Pancreas (tissue), 10 donors: ENCODE results near the gene NGDN. TPM values are rescaled to one million over a fixed set of nuclear protein-coding genes. Genes with fewer than 3 reads are reported as not detected.

Experiments used
- ATAC-seq, 4 donors: fragments of 200-7000 bp; cut with Tn5 transposase; one replicate each; pipeline versions ENCODE4 v1.8.0 to v1.9.1; 2020; ENCODE audit warnings: mild to moderate bottlenecking in 4 of 4, moderate library complexity in 4 of 4
- DNase-seq, 6 donors: peaks; one replicate each; pipeline ENCODE4 v3.0.0-alpha.2; 2020
- FAIRE-seq: peaks from 2 replicates; lab custom pipeline; 2012; peaks lifted over from hg19 to GRCh38; lab: Jason Lieb, UNC
- H3K27ac ChIP-seq, 4 donors: fragments of 200-600 bp; sonication (generic); 1 replicate in 3 of 4; 2 replicates in 1 of 4; pipeline versions ENCODE4 v1.5.0 to v1.8.0; 2020
- H3K27me3 ChIP-seq, 4 donors: fragments of 200-600 bp; one replicate each; pipeline ENCODE4 v1.8.0; 2021
- H3K36me3 ChIP-seq, 3 donors: fragments of 200-600 bp; sonication (generic) in 1 of 3; one replicate each; pipeline versions ENCODE4 v1.5.0 to v1.8.0; 2020 to 2021
- H3K4me1 ChIP-seq, 3 donors: fragments of 200-600 bp; one replicate each; pipeline ENCODE4 v1.8.0; 2021
- H3K4me3 ChIP-seq, 4 donors: fragments of 200-600 bp; sonication (generic) in 2 of 4; one replicate each; pipeline versions ENCODE4 v1.5.0 to v1.8.0; 2020 to 2021
- H3K9me3 ChIP-seq, 4 donors: fragments of 200-600 bp; one replicate each; pipeline ENCODE4 v1.8.0; 2021
- WGBS, 2 donors: extraction: QIAGEN DNeasy Blood & Tissue Kit; methylation state at CpG; one replicate each; pipeline ENCODE4 v1.1.7; 2013; 5-methylcytosine and 5-hydroxymethylcytosine counted together
- intact Hi-C, 3 donors: fragments of 100-400 bp; cut with DNase I; formaldehyde crosslinking; loops; one replicate each; pipeline versions ENCODE4 v1.11.1 to v1.14.2; 2022
- polyA plus RNA-seq, 2 donors: library from polyadenylated mRNA; stranded (reverse); fragments of 200-250 nt; gene quantifications; one replicate each; pipeline ENCODE4 v1.2.3, GENCODE V29; 2013
- total RNA-seq, 6 donors: library from RNA; stranded (reverse); fragmentation: NEBNext Ultra II Directional in 4 of 6; extraction: Animal tissue kit (Norgen Biotek cat#: 25700) in 4 of 6; gene quantifications; one replicate each; pipeline versions ENCODE4 v1.2.1 to v1.2.4, GENCODE V29; 2021 to 2023
- TF ChIP-seq, protein P1 (sequence below), 4 donors: fragments of 200-600 bp; sonication (generic) in 3 of 4; IDR thresholded peaks; one replicate each; pipeline versions ENCODE4 v1.5.0 to v1.8.0; 2021; ENCODE audit warnings: antibody characterized with exemption in 4 of 4
- donor health status: healthy with polysubstance abuse.
- donor health status: DM: no; HTN: no; CAD: no; lungs with moderate emphysema.
- donor health status: DM: no; HTN: no; CAD: no.
- donor health status: control.
- donor health status: control.
- donor health status: Bipolar disorder and iron deficiency.
- donor health status: DM: yes; HTN: yes; CAD: no.
- donor health status: DM: no; HTN: no; CAD: no.
- donor health status: DM: no; HTN: no; CAD: no.
- donor health status: DM: yes; HTN: yes; CAD: no.

Gene NGDN
- total and polyA plus RNA-seq, 8 donors, result 9.8 to 33.7 (median 15.5) TPM

- Histone ChIP-seq H3K27ac (no peak overlapping the region), H3K9me3 (no peaks in the 10 kb centered on the region), H3K4me3 (no peak overlapping the region), H3K4me1 (no peaks in the 10 kb centered on the region), H3K27me3 (no peaks in the 10 kb centered on the region), H3K36me3 (no peaks in the 10 kb centered on the region)
- no peak for FAIRE-seq
- TF ChIP-seq, protein P1, sequence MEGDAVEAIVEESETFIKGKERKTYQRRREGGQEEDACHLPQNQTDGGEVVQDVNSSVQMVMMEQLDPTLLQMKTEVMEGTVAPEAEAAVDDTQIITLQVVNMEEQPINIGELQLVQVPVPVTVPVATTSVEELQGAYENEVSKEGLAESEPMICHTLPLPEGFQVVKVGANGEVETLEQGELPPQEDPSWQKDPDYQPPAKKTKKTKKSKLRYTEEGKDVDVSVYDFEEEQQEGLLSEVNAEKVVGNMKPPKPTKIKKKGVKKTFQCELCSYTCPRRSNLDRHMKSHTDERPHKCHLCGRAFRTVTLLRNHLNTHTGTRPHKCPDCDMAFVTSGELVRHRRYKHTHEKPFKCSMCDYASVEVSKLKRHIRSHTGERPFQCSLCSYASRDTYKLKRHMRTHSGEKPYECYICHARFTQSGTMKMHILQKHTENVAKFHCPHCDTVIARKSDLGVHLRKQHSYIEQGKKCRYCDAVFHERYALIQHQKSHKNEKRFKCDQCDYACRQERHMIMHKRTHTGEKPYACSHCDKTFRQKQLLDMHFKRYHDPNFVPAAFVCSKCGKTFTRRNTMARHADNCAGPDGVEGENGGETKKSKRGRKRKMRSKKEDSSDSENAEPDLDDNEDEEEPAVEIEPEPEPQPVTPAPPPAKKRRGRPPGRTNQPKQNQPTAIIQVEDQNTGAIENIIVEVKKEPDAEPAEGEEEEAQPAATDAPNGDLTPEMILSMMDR (IDR thresholded peaks at IDR 0.05), result no peak
- peak in 2 of 6 donors; percentile 1 to 20 for DNase-seq
- ATAC-seq, result no peak
- intact Hi-C loops, result no loop called here
- WGBS, 2 donors, result 70 to 77% methylated on average over 6 of the region's 6 CpGs
These were observed 30.2 kb upstream of the NGDN start for GRCh38 chr14:23439107-23439835.

GRCh38 chr14:23441076-23441475 is 28.4 kb upstream of the NGDN start:
- DNase-seq (no peak), ATAC-seq (no peak), FAIRE-seq (no peak)
- no peaks in the 10 kb centered on the region for H3K4me1 ChIP-seq
- H3K9me3 ChIP-seq, result no peaks in the 10 kb centered on the region
- intact Hi-C loops, result no loop called here
- no peaks in the 10 kb centered on the region for H3K36me3 ChIP-seq
- TF ChIP-seq, protein P1 (IDR thresholded peaks at IDR 0.05), result no peak
- no peaks in the 10 kb centered on the region for H3K27me3 ChIP-seq
- H3K4me3 ChIP-seq, result no peak overlapping the region
- H3K27ac ChIP-seq, result no peak overlapping the region
- 11 to 15% methylated on average over 1 of the region's 1 CpG for WGBS, 2 donors

DNA sequence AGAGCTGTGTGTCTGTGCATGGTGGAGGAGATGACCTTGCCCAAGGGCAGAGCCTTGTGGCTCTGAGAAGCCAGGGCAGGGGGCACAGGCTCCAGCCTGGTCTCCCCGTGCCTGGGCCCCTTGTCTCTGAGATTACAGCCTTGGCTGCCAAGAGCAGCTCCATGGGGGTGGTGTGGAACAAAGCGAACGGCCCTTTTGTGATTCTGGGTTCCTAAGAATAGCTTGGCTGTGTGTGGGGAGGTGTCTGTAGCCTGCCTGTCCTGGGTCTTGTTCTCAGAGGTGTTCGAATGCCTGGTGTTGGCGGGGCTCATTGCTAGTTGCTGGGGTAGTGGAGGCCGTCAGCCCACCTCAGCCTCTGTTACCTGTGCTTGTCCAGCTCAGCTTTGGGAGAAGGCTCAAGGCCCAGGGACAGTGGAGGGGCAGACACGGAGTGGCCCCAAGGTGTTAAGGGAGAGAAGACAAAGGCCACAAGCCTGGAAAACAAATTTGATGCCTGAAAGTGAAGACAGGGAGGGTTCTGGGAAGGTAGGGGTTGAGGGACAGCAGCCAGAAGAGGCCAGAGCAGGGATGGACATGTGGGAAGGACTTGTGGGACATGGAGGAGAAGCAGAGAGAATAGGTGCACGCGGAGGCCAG is 26.7 kb upstream of the NGDN start:
- no peaks in the 10 kb centered on the region for H3K9me3 ChIP-seq
- ATAC-seq (no peak), DNase-seq (peak in 1 of 6 donors; percentile 21), FAIRE-seq (no peak)
- WGBS, 2 donors, result 72 to 85% methylated on average over 9 of the region's 9 CpGs
- intact Hi-C loops, result no loop called here
- no peak overlapping the region for H3K27ac ChIP-seq
- peaks cover 2 to 4% (median 4%) of the 10 kb centered on the region in 3 donors for H3K4me1 ChIP-seq
- H3K36me3 ChIP-seq, result no peaks in the 10 kb centered on the region
- no peaks in the 10 kb centered on the region for H3K27me3 ChIP-seq
- TF ChIP-seq, protein P1 (IDR thresholded peaks at IDR 0.05), result no peak
- no peak overlapping the region for H3K4me3 ChIP-seq

GRCh38 chr14:23443411-23443812 is 26.1 kb upstream of the NGDN start:
- 64 to 73% methylated on average over 11 of the region's 11 CpGs for WGBS, 2 donors
- no peak for FAIRE-seq
- intact Hi-C loops, result no loop called here
- no peak for DNase-seq
- Histone ChIP-seq H3K36me3 (no peaks in the 10 kb centered on the region), H3K4me3 (no peak overlapping the region), H3K27me3 (no peaks in the 10 kb centered on the region), H3K4me1 (peaks cover 4 to 9% (median 6%) of the 10 kb centered on the region in 3 donors), H3K27ac (no peak overlapping the region), H3K9me3 (no peaks in the 10 kb centered on the region)
- ATAC-seq, result no peak
- TF ChIP-seq, protein P1 (IDR thresholded peaks at IDR 0.05), result no peak

- WGBS, 2 donors, result 68 to 75% methylated on average over 6 of the region's 6 CpGs
These were observed 25.6 kb upstream of the NGDN start for GRCh38 chr14:23443881-23444280.

More at GRCh38 chr14:23443881-23444280, 25.6 kb upstream of the NGDN start:
- DNase-seq (no peak), FAIRE-seq (no peak), ATAC-seq (no peak)
- H3K4me3 ChIP-seq, result no peak overlapping the region
- H3K27me3 ChIP-seq, result no peaks in the 10 kb centered on the region
- intact Hi-C loops, result no loop called here
- H3K36me3 ChIP-seq, result no peaks in the 10 kb centered on the region
- TF ChIP-seq, protein P1 (IDR thresholded peaks at IDR 0.05), result no peak
- peaks cover 4 to 9% (median 6%) of the 10 kb centered on the region in 3 donors for H3K4me1 ChIP-seq
- no peak overlapping the region for H3K27ac ChIP-seq
- no peaks in the 10 kb centered on the region for H3K9me3 ChIP-seq
